Gastrocnemius medialis (tissue), 4 donors: ENCODE results near the gene PPP1R13L. TPM values are rescaled to one million over a fixed set of nuclear protein-coding genes. Genes with fewer than 3 reads are reported as not detected.
A peak's percentile ranks its signal among the peaks of the same experiment; 100 is the strongest.

Experiments used
- ATAC-seq, 2 donors: fragments of 150-250 bp; one replicate each; pipeline ENCODE4 v1.9.1; 2016
- DNase-seq, 2 donors: peaks; one replicate each; pipeline ENCODE4 v3.0.0-alpha.2; 2019
- H3K27ac ChIP-seq, 4 donors: fragments of 200-600 bp; sonication (generic); 1 replicate in 1 of 4; 2 replicates in 3 of 4; pipeline ENCODE4 v1.5.1; 2016 to 2018; ENCODE audit warnings: mild to moderate bottlenecking in 2 of 4, moderate library complexity in 1 of 4
- H3K27me3 ChIP-seq, 3 donors: fragments of 200-600 bp; sonication (generic) in 2 of 3; 1 replicate in 1 of 3; 2 replicates in 2 of 3; pipeline versions ENCODE4 v1.5.1 to v1.6.0; 2016 to 2019; ENCODE audit warnings: mild to moderate bottlenecking in 1 of 3, moderate library complexity in 1 of 3
- H3K36me3 ChIP-seq, 2 donors: fragments of 200-600 bp; sonication (generic) in 1 of 2; one replicate each; pipeline ENCODE4 v1.5.1; 2017 to 2018
- H3K4me1 ChIP-seq, 2 donors: fragments of 200-600 bp; sonication (generic) in 1 of 2; one replicate each; pipeline ENCODE4 v1.5.1; 2016 to 2017; ENCODE audit warnings: mild to moderate bottlenecking in 2 of 2
- H3K4me3 ChIP-seq, 4 donors: fragments of 200-600 bp; sonication (generic) in 3 of 4; 1 replicate in 1 of 4; 2 replicates in 3 of 4; pipeline ENCODE4 v1.5.1; 2016 to 2019; ENCODE audit warnings: mild to moderate bottlenecking in 2 of 4
- H3K9me3 ChIP-seq, 3 donors: fragments of 200-600 bp; sonication (generic) in 2 of 3; 1 replicate in 1 of 3; 2 replicates in 2 of 3; pipeline ENCODE4 v1.5.1; 2016 to 2019
- CTCF ChIP-seq, 5 experiments: fragments of 450-650 bp in 3 of 5; fragments of 200-600 bp in 2 of 5; sonication (generic) in 2 of 5; IDR thresholded peaks in 4 of 5; conservative IDR thresholded peaks in 1 of 5; 1 replicate in 4 of 5; 2 replicates in 1 of 5; pipeline ENCODE4 v1.5.1; 2016 to 2019; ENCODE audit warnings: antibody characterized with exemption in 5 of 5, mild to moderate bottlenecking in 3 of 5, moderate library complexity in 3 of 5
- POLR2A ChIP-seq, 2 donors: fragments of 450-650 bp; IDR thresholded peaks; one replicate each; pipeline ENCODE4 v1.6.1; 2017; ENCODE audit warnings: antibody characterized with exemption in 2 of 2, mild to moderate bottlenecking in 2 of 2, moderate library complexity in 2 of 2
- in situ Hi-C, 4 donors: fragments of 200-750 bp; cut with MboI; loops; one replicate each; pipeline versions ENCODE4 v1.15.0 to v1.8.0; 2017; ENCODE audit warnings: low sequenced_read_pairs in 4 of 4
- intact Hi-C: fragments of 100-400 bp; cut with DNase I; formaldehyde crosslinking; loops from one replicate; pipeline ENCODE4 v1.15.1; 2023; ENCODE audit warnings: low total_unique reads
- total RNA-seq, 4 donors: library from RNA; depleted of rRNA; stranded (reverse); fragments of >200 nt; gene quantifications; one replicate each; pipeline versions ENCODE4 v1.1.0 to v1.2.3, GENCODE V29; 2016

Gene PPP1R13L
- total RNA-seq, 4 donors from 2014 or later = 1.1 to 6.9 (median 1.5) TPM

DNA sequence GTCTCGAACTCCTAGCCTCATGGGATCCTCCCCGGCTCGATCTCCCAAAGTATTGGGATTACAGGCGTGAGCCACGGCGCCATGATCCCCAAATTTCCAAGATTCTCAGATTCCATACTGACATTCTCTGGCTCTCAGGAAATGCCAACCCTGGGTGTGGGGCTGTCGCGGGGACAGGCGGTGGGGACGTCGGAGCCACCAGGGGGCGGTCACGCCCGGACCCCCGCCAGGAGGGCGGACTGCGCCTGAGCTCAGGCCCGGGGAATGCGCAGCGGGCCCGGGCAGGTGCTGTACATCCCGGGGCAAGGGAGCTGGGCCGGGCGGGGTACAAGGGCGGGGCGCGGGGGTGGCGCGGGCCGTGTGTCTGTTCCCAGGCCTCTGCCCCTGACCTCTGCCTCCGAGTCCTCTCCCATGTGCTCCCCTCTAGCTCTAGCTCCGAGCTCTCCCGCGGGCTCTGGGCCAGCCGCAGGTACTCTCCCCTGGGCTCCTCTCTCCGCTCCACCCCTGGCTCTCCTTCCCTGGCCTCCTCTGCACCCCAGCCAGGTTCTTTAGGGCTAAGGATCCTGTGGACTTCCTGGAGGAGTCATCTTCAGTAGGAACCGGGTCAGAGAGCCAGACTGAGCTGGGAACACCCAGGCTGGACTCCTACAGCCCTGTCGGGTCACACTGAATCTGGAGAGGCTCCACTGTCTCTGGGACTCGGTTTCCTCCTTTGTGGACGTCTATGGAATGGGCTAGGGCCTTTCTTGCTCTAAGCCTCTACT is 2.4 kb downstream of the PPP1R13L start:
- ATAC-seq (no peak), DNase-seq (no peak)
- in situ Hi-C loops (no loop called here), intact Hi-C loops (no loop called here)
- TF ChIP-seq CTCF (IDR thresholded peaks at IDR 0.05 in 4 of 5, conservative IDR thresholded peaks at IDR 0.05 in 1 of 5) (peak in 4 of 5 experiments; percentile 28 to 43 (median 33)), POLR2A (IDR thresholded peaks at IDR 0.05) (no peak)
- Histone ChIP-seq H3K9me3 (no peaks in the 10 kb centered on the region), H3K36me3 (no peaks in the 10 kb centered on the region), H3K4me3 (peak overlapping the region in 1 of 4 donors; percentile 1), H3K4me1 (peaks cover 19 to 26% of the 10 kb centered on the region in 2 donors), H3K27ac (peak overlapping the region; percentile 8 to 92 (median 60)), H3K27me3 (peaks cover 5 to 10% (median 9%) of the 10 kb centered on the region in 3 donors)

- no peak overlapping the region for H3K4me3 ChIP-seq
- intact Hi-C loops (no loop called here), in situ Hi-C loops (no loop called here)
- peak overlapping the region in 1 of 4 donors; percentile 88 for H3K27ac ChIP-seq
- no peak for DNase-seq
- no peak for ATAC-seq
- H3K27me3 ChIP-seq = peaks cover 5 to 10% (median 9%) of the 10 kb centered on the region in 3 donors
- H3K4me1 ChIP-seq = peaks cover 12 to 19% of the 10 kb centered on the region in 2 donors
- no peak for TF ChIP-seq CTCF (IDR thresholded peaks at IDR 0.05 in 4 of 5, conservative IDR thresholded peaks at IDR 0.05 in 1 of 5)
- no peak for TF ChIP-seq POLR2A (IDR thresholded peaks at IDR 0.05)
- no peaks in the 10 kb centered on the region for H3K9me3 ChIP-seq
- H3K36me3 ChIP-seq = no peaks in the 10 kb centered on the region
Measured at GRCh38 chr19:45401815-45402214, 3.1 kb downstream of the PPP1R13L start.

DNA sequence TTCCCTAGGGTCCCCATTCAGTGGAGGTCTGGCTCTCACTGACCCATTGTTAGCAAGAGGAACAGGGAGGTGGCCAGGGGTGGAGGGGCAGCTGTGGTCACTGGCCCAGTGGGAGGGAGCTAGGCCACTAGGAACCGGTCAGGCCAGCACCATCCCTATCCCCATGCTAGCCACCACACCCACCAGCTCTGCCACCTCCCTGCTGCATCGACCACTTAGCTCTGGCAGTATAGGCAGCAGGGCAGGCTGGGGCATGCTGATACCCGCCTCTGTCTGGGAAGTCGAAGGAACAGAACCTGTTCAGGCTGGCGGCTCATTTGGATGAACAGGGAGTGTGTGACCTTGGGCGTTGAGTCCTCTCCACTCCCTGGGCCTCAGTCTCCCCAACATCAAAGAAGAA is 4.7 kb downstream of the PPP1R13L start:
- Histone ChIP-seq H3K27ac (no peak overlapping the region), H3K4me3 (no peak overlapping the region), H3K9me3 (no peaks in the 10 kb centered on the region), H3K36me3 (no peaks in the 10 kb centered on the region), H3K27me3 (peaks cover 5 to 10% (median 9%) of the 10 kb centered on the region in 3 donors), H3K4me1 (peaks cover 10 to 18% of the 10 kb centered on the region in 2 donors)
- no peak for DNase-seq
- intact Hi-C loops = no loop called here
- no peak for ATAC-seq
- no peak for TF ChIP-seq CTCF (IDR thresholded peaks at IDR 0.05 in 4 of 5, conservative IDR thresholded peaks at IDR 0.05 in 1 of 5)
- no peak for TF ChIP-seq POLR2A (IDR thresholded peaks at IDR 0.05)
- in situ Hi-C loops = no loop called here

DNA sequence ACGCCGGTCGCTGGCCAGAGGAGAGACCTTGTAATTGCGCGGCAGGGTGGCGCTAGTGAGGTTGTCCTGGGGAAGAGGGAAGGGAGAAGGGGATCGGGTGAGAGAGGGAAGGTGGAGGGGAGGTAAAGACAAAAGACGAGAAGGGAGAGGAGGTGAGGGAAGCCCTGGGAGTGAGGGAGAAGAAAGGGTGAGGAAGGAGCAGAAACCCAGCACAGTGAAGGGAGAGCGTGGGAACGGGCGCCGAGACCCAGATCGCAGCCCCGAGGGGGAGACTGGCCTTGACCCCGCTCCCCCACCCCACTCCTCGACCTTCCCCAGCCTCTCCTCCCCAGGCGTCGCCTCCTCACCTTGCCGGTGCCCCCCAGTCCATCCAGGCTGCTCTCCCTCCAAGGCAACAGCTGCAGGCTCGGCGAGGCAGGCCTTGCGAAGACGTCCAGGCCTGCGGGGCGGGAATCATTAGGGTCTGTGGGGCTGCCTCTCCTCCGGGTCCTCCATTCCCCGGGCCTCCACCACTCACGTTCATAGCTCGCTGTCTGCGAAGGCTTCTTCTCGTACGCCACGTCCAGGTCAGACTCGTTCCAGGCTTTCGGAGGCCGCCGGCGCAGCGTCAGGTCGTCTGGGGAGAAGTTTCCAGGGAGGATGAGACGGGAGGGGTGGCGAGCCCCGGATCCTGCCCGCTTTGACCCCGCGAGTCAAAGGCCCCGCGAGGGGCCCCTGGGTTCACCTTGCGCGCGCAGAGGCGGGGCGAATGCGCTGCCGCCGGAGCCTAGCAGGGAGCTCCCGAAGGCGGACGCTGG is 8.8 kb downstream of the PPP1R13L start:
- no peaks in the 10 kb centered on the region for H3K9me3 ChIP-seq
- no peaks in the 10 kb centered on the region for H3K27me3 ChIP-seq
- peaks cover 0 to 12% of the 10 kb centered on the region in 2 donors for H3K4me1 ChIP-seq
- ATAC-seq (no peak), DNase-seq (no peak)
- H3K4me3 ChIP-seq = no peak overlapping the region
- H3K27ac ChIP-seq = no peak overlapping the region
- in situ Hi-C loops (no loop called here), intact Hi-C loops (no loop called here)
- TF ChIP-seq POLR2A (IDR thresholded peaks at IDR 0.05) (no peak), CTCF (IDR thresholded peaks at IDR 0.05 in 4 of 5, conservative IDR thresholded peaks at IDR 0.05 in 1 of 5) (no peak)
- H3K36me3 ChIP-seq = no peaks in the 10 kb centered on the region
